RKO (cell line): ENCODE results near the gene ROPN1L.
"Not testable (repeated sequence)": the region's sequence is repeated elsewhere in the genome, so short reads cannot be mapped to it uniquely, and the experiment has no call there.

Experiments used
- DNase-seq: peaks from one replicate; pipeline ENCODE4 v3.0.0-alpha.2; 2016; ENCODE audit warnings: low spot score

Gene ROPN1L

DNA sequence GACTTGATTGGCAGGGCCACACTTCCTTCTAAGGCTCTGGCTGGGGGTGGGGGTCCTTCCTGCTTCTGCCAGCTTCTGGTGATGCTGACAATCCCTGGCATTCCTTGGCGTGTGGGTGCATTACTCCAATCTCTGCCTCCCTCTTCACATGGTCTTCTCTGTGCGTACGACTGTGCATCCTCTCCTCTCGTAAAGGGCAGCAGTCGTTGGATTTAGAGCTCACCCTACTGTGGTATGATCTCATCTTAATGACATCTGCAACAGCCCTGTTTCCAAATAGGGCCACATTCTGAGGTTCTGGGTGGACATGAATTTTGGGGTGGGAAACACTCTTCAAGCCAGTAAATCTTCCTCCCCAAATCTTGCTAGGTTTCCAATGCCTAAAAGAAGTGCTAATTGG lies 36.8 kb downstream of the ROPN1L start:
- DNase-seq: no peak

DNA sequence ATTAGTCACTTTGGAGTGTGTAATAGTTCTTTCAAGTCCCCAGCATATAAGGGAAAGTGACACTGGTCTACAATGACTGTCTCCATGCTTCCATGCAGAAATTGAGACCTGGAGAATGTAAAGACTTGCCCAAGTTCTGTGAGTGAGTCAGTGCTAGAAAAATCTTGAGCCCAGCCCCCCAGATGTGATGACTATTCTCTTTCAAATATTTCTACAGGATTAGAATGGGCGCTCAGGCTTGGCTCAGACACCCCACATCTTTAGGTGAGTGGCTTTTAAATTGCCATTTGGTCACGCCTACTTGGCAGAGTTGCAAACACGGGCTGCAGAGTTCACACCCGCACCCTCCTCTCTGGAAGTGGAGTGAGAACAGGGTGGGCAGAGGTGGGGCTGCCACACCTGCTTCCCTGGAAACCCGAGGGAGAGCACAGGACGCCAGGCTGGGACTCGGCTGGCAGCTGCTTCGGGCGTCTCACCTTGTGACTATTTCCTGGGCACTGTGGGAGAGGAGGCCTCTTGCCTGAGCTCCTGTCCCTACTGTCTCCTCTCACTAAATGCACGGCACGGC lies 37.6 kb downstream of the ROPN1L start:
- DNase-seq: peak; percentile 30

DNA sequence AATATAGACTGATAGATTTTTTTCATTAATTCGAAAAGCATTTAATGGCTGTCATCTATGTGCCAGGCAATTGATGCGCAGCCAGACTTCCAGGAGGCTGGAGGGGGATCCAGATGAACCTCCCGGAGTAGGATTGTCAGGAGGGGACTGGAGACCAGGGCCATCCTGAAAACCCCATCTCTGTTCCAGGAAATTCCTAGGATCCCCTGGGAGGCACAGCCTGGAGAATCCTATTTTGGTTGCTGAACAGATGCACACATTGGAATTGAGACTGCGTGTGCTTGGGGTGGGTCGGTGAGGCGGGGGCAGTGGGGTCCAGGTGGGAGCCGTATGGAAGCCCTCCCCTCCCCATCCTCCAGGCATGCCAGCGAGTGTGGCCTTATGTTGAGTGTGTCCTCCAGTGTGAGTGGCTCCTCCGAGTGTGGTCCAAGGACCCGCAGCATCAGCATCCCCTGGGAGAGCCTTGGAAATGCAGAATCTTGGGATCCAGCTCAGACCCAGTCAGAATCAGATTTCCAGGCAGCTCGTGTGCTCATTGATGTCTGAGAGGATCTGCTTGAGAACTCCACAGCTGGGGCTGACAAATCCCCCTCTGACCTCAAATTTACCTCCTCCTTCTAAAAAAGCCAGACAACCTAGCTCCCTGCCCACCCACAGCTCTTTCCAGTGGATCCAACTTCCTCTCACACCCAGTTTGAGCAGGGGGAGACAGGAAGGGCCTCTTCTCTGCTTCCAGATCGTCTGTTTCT lies 38.7 kb downstream of the ROPN1L start:
- no peak for DNase-seq

DNA sequence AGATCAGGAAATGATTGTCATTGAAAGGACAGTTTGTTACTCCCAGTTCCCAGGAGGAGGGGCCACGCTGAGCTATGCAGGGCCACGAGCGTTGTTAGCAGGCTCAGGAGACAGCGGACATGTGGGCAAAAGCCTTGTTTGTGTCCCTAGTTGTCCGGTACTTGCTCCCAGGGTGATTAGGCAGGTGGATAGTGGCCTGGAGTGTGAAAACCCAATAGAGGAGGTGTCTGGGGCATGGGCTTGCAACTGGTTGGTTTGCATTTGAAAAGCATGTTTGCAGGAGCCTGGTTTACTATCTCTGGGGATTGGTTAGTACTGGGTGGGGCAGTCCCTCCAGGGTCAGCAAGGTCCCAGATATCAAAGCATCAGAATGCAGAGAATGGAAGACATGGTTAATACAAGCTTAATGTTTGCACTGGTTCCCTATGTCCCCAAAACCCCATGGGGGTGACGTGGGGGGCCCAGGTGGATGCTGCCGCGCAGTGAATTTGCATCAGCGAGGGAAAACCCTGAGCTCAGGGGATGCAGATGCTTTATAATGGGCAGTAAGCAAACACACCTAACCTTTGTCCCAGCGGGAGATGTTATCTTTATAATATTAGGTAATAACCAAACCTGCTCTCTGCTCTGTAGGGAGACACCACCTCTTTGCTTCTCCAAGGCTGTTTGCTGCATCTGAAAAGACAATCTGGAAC lies 39.7 kb downstream of the ROPN1L start:
- DNase-seq: no peak

DNA sequence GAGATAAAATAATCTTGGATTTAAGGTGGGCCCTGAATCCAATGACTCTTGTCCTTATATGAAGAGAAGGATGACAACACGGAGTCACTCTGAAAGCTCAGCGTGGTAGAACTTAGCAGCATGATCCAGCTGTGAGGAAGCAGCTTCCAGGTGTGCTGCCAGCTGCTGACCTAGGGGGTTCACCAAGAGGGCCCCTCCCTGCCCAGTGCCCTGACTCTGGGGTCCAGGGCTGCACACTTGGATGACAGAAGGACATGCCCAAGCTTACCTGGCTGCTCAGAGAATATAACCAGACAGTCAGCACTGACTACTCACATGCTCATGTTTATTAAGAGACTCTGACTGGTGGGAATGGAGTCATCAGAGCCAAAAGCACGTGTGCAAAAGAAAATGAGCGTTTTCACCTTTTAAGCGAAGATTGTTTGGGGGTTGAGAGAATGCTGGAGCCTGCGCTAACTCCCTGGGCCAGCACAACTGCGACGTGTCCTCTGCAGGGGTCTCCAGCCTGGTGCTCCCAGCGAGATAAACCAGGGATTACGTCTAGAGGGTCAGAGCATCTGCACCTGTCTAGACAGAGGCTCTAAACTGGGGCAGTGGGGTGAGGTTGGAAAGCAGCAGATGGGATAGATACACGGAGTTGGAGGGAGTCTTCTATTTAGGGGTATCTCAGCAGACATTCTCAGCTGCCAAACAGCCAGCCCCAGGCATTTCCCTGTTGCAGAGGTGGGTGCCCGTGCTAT lies 41.3 kb downstream of the ROPN1L start:
- no peak for DNase-seq

DNA sequence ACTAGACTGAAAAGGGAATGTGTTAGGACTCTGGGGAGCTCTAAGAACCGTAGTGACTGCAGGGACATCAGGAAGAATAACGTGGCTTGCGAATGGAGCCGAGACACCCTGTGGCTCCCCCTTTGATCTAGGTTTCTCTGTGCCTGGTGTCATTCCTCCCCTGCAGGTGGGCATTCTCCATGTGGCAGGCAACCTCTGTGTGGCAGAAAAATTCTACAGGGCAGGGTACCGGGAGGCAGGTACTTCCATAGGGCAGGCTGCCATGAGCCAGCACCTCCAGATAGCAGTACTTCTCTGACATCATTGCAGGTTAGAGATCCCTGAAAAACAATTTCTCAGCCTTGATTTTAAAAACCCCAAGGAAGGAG lies 43.1 kb downstream of the ROPN1L start:
- no peak for DNase-seq

DNA sequence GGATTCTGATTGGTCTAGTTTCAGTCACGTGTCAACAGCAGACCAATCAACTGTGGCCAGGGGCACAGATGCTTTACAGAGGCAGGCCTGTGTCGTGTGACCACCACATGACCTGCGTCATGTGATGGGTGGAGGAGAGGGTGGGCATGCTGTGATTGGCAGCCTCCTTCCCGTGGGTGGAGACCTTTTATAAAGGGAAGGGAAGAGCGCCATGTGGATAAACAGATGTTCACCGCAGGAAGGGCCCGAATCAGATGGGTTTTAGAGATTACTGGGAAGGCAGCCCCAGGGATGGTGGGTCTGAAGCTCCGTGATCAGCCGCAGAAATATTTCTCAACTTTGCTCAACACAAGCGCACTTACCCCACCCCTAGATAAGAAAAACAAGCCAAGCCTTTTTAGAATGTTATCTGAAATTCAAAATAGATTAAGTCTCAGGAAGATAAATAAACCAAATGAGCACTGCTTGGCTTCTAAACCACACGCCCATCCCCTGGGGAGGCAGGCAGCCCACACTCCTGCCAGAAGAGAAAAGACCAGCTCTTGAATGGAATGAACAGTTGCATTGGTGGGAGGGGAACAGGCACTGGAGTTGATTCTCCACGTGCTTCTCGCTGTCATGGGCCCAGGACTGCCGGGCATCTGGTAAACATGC lies 43.6 kb downstream of the ROPN1L start:
- DNase-seq: no peak

DNA sequence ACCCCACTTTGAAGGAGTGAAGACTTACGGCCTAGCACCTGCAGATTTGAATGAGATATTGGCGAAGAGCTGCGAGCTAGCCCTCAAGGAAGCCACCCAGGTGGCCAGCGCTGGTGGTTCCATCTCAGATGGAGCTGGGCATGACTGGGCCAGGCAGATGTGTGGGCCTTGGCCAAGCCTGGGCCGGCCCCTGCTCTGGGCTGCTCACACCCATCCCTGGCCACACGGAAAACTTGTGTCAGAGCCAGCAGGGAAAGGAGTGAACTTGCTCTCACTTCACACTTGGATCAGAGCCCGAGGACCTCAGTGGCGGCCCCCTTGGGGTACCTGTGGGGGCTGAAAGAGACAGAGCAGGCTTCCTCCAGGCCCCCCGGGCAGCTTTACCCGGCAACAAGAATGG lies 44.2 kb downstream of the ROPN1L start:
- DNase-seq: no peak

DNA sequence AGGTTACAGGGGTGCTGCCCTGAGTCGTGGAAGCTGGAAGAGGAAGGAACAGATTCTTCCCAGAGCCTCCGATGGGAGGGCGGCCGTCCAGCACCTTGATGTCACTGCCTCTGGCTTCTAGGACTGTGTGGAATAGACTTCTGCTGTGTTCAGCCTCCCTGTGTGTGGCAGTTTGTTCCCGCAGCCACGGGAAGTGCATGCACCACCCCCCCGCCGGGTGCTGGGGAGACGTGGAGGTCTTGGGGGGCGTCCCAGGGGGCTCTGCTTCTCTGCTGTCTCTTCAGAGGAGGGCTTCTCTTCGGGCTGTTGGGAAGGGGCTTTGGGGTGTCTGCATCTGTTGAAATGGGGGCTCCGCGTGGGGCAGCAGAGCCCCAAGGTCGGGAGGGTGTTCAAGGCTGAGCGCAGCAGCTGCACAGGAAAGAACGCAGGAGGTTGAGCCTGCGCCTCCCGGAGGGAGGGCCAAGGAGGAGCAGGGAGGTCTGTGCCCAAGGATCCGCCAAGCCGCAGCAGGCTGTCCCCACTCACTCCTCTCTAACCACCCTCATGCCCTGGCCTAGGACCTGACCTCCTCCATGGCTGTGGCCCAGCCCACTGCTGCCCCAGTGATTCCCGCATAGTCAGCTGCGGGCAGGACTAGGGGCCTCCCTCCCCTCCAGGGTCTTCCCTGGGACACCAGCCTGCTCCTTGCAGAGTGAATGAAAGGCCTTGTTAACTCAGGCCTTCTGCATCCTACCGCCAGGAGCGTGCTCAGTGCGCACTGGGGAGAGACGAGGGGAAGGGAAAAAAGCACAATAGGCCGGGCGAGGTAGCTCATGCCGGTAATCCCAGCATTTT lies 45.0 kb downstream of the ROPN1L start:
- no peak for DNase-seq

DNA sequence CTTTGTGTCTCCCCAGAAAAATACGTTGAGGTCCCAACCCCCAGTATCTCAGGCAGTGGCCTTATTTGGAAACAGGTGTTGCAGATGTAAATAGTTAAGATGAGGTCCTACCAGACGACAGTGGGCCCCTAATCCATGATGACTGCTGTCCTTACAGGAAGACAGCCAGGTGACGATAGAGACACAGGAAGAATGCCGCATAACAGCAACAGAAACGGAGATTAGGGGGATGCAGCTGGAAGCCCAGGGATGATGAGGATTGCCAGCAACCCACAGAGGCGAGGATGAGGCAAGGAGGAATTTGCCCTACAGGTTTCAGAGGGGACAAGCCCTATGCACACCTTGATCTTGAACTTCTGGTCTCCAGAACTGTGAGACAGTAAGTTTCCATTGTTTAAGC lies 46.5 kb downstream of the ROPN1L start:
- DNase-seq: no peak

DNA sequence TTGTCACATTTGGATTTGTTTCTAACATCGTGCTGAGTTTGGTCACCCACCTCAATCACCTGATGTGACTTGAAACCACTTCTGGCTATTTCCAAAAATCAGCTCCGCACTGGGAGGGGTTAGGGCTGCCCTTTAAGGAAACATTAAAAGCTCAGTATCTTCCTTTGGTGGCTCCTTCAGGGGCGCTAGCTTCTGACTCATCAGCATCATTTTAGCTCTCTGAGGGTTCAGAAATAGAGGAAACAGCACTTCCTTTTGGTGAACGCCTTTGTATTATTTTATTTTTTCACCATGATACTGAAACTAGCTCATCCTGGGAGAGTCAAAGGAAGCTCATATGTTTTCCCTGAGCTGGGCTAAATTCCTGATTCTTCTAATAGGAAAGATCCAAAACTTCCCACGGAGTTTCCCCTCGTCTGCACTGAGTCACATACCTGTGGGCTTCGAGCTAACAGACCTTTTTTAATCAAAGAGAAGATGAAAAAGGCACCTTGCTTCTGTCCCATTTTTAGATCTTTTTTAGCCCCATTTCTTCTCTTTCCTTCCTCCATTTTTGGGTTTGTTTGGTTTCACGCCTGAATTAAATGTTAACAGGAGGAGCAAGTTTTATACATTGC lies 48.2 kb downstream of the ROPN1L start:
- DNase-seq: no peak

DNA sequence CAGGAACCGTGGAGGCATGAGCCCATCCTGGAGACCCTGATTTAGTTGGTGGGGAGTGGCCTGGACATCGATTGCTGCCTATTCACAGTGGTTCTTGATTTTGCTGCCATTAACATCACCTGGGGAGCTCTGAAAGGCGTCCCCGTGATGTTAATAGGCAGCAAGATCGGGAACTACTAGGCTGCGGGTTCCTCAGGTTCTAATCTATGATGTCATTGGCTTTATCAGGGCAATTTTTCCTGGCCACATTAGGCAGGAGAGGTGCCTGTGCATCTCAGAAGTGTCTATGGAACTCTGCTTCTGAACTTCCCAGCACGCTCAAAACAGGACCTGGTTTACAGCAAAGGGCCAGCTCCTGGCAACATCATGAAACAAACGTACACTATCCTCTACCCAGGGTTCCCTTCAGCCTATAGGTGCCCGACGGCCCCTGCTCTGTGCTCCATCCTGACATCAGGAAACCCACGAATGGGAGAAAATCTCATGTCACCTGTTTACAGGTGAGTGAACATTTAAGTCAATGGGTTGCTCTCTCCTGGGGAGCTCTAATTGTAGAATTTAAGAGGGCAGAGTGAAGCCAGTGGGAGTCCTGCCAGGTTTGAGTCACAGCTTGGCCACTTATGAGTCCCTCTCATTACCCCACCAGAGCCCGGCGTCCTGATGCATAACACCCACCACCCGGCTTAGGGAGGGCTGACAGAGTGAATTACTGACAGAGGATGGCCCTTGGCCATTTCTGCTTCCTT lies 49.4 kb downstream of the ROPN1L start:
- DNase-seq: no peak

DNA sequence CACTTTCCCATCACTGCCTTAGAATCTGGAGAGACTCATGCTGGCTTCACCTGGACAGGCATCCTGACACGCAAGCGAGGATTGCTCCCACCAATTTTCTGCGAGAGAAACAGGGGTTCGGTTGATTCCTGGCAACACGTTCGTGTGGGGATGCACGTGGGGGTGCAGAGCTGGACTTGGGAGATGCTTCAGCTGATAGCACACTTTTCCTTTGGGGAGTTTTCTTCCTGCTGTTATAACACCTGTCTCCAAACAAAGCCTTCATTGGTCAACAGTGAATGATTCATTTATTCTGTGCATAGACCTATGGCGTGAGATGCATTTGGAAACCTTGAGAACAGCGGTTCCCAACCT lies 50.0 kb downstream of the ROPN1L start:
- no peak for DNase-seq

DNA sequence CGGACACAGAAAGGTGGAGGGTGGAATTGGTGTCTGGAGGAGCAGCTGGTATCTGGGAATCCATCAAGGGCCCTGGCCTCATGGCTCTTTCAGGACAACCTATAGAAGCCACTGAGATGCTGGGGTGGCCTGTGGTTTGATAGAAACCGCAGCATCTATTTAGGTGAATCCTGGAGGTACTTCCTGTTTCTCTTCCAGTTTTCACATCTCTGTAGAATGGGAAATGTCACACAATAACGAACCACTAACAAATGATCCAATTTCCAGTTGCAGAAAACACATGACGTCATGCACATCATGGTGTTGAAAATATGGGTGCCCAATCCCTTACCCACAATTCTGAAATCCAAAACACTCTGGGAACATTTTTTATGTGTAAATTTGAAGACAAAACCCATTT lies 52.2 kb downstream of the ROPN1L start:
- no peak for DNase-seq

DNA sequence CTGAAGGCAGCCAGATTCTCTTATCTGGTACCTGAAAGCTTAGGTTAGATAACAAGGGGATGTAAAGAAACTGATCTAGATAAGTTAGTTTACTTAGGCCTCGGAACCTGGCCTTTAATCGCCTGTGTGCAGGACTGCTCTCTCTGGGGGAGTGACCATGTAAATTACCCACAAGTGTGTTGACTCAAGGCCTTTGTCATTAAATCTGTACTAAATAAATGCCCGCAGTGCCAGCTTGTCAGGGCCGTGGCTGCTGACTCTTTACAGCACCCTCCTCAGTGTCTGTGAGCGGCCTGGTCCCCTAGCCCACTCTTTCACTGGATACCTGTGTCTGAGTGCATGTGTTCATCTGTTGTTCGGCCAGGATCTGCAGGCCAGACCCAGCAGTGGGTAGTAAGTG lies 52.8 kb downstream of the ROPN1L start:
- not testable (repeated sequence) for DNase-seq

DNA sequence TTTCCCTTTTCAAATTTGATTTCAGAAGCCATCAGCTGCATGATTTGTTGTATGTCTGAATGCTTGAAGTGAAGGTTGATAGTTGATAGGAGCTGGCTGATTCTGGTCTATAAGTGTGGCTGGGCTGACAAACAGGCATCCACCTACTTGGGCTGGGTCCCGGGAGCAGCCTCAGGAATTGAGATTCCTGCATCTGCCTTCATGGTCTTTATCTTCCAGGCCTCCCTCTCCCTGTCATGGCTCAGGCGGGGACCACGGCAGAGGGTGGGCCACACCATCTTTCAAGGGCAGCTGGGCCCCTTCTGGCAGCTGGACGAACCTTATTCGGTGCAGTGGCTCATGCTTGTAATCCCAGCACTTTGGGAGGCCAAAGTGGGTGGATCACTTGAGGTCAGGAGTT lies 55.9 kb downstream of the ROPN1L start:
- no peak for DNase-seq

DNA sequence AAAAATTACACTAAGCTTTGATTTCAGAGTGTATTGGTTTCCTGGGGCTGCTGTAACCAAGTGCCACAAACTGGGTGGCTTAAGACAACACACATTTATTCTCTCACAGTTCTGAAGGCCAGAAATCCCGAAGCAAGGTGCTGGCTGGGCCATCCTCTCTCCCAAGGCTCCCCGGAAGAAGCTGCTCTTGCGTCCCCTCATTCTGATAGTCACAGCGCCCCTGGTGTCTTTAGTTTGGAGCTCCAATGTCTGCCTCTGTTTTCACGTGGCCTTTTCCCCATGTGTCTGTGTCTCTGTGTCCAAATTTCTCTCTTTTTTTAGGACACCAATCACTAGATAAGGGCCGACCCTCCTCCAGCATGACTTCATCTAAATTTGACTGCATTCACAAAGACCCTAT lies 56.7 kb downstream of the ROPN1L start:
- no peak for DNase-seq

DNA sequence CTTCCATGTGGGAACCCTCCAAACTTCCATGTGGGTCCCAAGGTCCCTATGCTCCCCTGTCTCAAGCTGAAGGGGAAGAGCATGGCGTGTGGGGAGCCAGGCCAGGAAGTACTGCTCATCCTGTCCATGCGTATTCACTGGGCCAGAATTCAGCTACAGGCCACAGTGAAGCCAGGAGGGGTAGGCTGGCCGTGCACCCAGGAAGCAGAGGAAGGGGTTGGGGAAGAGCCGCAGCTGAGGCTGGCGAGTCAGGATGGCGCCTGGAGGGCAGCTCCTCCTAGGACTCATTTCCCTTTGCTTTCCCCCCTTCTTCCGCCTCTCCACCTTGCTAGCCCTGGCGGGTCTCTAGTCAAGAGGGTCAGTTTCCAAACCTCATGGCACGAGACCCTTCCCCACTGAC lies 57.4 kb downstream of the ROPN1L start:
- no peak for DNase-seq

DNA sequence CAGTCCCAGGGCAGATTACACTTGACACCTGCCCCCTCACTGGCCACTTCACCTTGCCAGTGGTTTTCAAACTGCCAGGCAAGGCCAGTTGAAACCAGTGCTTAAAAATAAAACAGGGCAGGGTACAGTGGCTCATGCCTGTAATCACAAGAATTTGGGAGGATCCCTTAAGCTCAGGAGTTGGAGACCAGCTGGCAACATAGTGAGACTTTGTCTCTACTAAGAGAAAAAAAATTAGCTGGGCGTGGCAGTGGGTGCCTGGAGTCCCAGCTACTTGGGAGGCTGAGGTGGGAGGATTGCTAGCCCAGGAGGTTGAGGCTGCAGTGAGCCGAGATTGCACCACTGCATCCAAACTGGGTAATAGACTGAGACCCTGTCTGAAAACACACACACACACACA lies 58.1 kb downstream of the ROPN1L start:
- DNase-seq: no peak

DNA sequence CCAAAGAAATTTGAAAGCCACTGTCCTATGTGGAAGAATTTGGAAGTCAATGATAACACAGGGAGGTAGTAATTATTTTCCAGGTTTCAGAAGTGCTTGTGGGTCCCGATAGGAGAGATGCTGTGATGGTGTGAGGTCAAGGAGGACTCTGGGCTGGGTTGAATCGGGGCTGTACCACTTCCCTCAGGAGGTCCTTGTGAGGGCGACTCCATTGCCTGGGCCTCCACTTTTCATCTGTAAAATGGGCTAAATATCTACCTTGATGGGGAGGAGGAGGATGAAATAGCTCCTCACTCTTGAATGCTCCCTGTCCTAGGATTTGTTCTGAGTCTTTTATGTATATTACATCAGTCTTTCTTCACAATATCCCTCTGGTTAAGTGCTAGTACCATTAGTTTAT lies 59.0 kb downstream of the ROPN1L start:
- no peak for DNase-seq
